Astrocyte (in vitro differentiated cells and primary cell): Measurements from ENCODE around the gene C1QTNF2.

Experiments
- EZH2 ChIP-seq: IDR thresholded peaks from 2 replicates; pipeline ENCODE4 v1.6.1; 2012; ENCODE audit warnings: mild to moderate bottlenecking, low read length, inconsistent platforms; ENCODE audit not compliant: insufficient read depth
- TF ChIP-seq, protein P1 (sequence below): IDR thresholded peaks from 2 replicates; pipeline ENCODE4 v1.5.1; 2011; ENCODE audit warnings: low read depth, mild to moderate bottlenecking, inconsistent platforms, low read length, moderate library complexity; ENCODE audit not compliant: insufficient read depth

DNA sequence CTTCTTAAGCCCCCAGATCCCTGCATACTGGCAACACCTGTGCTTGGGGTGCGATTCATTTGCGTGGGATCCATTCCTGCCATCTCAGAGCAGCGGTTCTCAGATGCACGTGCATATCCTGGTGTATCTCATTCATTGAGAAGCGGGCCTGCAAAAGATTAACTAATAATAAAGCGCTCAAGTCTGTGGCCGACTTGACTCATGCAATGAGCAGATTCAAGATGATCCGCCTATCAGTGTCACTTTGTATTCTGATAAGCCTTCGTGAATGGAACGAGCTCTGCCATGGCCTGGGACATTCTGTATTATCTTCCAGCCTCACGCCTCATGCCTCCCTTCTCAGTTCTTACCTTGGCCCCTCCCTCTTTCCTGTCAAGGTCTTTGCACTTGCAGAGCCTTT lies 22.3 kb downstream of the C1QTNF2 start:
- TF ChIP-seq, protein P1, sequence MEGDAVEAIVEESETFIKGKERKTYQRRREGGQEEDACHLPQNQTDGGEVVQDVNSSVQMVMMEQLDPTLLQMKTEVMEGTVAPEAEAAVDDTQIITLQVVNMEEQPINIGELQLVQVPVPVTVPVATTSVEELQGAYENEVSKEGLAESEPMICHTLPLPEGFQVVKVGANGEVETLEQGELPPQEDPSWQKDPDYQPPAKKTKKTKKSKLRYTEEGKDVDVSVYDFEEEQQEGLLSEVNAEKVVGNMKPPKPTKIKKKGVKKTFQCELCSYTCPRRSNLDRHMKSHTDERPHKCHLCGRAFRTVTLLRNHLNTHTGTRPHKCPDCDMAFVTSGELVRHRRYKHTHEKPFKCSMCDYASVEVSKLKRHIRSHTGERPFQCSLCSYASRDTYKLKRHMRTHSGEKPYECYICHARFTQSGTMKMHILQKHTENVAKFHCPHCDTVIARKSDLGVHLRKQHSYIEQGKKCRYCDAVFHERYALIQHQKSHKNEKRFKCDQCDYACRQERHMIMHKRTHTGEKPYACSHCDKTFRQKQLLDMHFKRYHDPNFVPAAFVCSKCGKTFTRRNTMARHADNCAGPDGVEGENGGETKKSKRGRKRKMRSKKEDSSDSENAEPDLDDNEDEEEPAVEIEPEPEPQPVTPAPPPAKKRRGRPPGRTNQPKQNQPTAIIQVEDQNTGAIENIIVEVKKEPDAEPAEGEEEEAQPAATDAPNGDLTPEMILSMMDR = no peak
- TF ChIP-seq EZH2 = no peak
